ENCODE data around the gene GNA12. TPM values are rescaled to one million over a fixed set of nuclear protein-coding genes. Genes with fewer than 3 reads are reported as not detected.
A peak's percentile ranks its signal among the peaks of the same experiment; 100 is the strongest.

Gene GNA12
- total and polyA plus RNA-seq, 9 of the 15 experiments (the other 6 are each of a cell fraction or from before 2014, with no cell fraction given): 0.65 to 32.7 (median 9.6) TPM

DNA sequence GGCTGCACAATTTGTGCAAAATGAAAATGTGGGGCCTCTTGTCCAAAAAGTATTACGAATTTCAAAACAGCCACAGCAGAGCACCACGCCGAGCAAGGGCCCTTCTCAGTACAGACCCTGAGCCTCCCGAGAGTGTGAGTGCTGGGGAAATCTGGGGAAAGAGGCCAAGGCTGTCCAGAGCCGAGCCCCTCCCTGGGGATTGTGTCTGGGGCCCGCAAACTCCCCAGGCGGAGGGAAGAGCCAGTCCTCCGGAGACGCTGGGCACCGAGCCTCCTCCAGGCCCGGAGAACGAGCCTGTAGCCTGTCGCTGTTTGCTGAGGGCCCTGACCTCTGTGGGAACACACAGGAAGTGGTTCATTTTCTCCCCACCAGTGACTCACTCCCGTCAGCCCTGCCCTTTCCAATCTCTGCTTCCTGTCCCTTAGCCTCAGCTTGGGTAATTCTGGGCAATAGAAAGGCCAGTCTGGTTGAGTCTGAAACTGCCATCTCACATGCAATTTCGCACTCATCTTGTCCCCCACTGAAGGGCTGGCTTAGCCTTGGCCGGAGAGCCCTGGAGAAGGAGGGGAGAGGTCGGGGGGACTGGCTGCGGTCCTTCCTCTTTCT, 19.5 kb upstream of the GNA12 start (continued):
- TF ChIP-seq SMARCE1 (IDR thresholded peaks at IDR 0.05): peak; percentile 57
- TF ChIP-seq ATF1 (CRISPR knock-in tag; IDR thresholded peaks at IDR 0.05): no peak
- TF ChIP-seq ATF1 (tag; IDR thresholded peaks at IDR 0.05): no peak; the same call in 1 of the 2 replicates
- no peak for TF ChIP-seq NEUROD1 (IDR thresholded peaks at IDR 0.05; ENCODE audit: borderline replicate concordance, low read depth, low read length, partially characterized antibody)
- TF ChIP-seq KDM4B (IDR thresholded peaks at IDR 0.05; ENCODE audit: borderline replicate concordance in 2 of 2, low read depth in 1 of 2): no peak
- no peak for TF ChIP-seq SRF (CRISPR knock-in tag; IDR thresholded peaks at IDR 0.05)
- no peak for TF ChIP-seq ZNF354B (CRISPR knock-in tag; IDR thresholded peaks at IDR 0.05)
- TF ChIP-seq SETDB1 (IDR thresholded peaks at IDR 0.05; ENCODE audit: low read length): no peak
- no peak for TF ChIP-seq ZNF780A (CRISPR knock-in tag; IDR thresholded peaks at IDR 0.05)
- no peak for TF ChIP-seq TCF3 (CRISPR knock-in tag; IDR thresholded peaks at IDR 0.05)
- no peak for TF ChIP-seq GATA2 (CRISPR knock-in tag; IDR thresholded peaks at IDR 0.05)
- TF ChIP-seq, protein P1, sequence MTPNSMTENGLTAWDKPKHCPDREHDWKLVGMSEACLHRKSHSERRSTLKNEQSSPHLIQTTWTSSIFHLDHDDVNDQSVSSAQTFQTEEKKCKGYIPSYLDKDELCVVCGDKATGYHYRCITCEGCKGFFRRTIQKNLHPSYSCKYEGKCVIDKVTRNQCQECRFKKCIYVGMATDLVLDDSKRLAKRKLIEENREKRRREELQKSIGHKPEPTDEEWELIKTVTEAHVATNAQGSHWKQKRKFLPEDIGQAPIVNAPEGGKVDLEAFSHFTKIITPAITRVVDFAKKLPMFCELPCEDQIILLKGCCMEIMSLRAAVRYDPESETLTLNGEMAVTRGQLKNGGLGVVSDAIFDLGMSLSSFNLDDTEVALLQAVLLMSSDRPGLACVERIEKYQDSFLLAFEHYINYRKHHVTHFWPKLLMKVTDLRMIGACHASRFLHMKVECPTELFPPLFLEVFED (CRISPR knock-in tag; conservative IDR thresholded peaks at IDR 0.05): no peak
- no peak for TF ChIP-seq ZC3H4 (CRISPR knock-in tag; IDR thresholded peaks at IDR 0.05; ENCODE audit: borderline replicate concordance)
- TF ChIP-seq SOX6 (IDR thresholded peaks at IDR 0.05): no peak
- no peak for TF ChIP-seq HLTF (IDR thresholded peaks at IDR 0.05)
- no peak for TF ChIP-seq ASH1L (IDR thresholded peaks at IDR 0.05; ENCODE audit: borderline replicate concordance, low read depth, partially characterized antibody)
- TF ChIP-seq, protein P2, sequence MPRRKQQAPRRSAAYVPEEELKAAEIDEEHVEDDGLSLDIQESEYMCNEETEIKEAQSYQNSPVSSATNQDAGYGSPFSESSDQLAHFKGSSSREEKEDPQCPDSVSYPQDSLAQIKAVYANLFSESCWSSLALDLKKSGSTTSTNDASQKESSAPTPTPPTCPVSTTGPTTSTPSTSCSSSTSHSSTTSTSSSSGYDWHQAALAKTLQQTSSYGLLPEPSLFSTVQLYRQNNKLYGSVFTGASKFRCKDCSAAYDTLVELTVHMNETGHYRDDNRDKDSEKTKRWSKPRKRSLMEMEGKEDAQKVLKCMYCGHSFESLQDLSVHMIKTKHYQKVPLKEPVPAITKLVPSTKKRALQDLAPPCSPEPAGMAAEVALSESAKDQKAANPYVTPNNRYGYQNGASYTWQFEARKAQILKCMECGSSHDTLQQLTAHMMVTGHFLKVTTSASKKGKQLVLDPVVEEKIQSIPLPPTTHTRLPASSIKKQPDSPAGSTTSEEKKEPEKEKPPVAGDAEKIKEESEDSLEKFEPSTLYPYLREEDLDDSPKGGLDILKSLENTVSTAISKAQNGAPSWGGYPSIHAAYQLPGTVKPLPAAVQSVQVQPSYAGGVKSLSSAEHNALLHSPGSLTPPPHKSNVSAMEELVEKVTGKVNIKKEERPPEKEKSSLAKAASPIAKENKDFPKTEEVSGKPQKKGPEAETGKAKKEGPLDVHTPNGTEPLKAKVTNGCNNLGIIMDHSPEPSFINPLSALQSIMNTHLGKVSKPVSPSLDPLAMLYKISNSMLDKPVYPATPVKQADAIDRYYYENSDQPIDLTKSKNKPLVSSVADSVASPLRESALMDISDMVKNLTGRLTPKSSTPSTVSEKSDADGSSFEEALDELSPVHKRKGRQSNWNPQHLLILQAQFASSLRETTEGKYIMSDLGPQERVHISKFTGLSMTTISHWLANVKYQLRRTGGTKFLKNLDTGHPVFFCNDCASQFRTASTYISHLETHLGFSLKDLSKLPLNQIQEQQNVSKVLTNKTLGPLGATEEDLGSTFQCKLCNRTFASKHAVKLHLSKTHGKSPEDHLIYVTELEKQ (CRISPR knock-in tag; IDR thresholded peaks at IDR 0.05): no peak
- no peak for TF ChIP-seq ZNF3 (CRISPR knock-in tag; IDR thresholded peaks at IDR 0.05)
- TF ChIP-seq ZKSCAN1 (IDR thresholded peaks at IDR 0.05; ENCODE audit: low read depth, low read length): no peak
- no peak for TF ChIP-seq SREBF1 (IDR thresholded peaks at IDR 0.05; ENCODE audit: borderline replicate concordance, low read depth, low read length)
- no peak for TF ChIP-seq RFX1 (IDR thresholded peaks at IDR 0.05)
- peak; percentile 64 for TF ChIP-seq L3MBTL2 (IDR thresholded peaks at IDR 0.05)
- no peak for TF ChIP-seq XRCC5 (IDR thresholded peaks at IDR 0.05; ENCODE audit: low read depth, low read length)
- no peak for TF ChIP-seq KAT2B (IDR thresholded peaks at IDR 0.05; ENCODE audit: low read depth, low read length)
- TF ChIP-seq BDP1 (IDR thresholded peaks at IDR 0.05; ENCODE audit: insufficient read depth, insufficient read length): no peak
- TF ChIP-seq, protein P3, sequence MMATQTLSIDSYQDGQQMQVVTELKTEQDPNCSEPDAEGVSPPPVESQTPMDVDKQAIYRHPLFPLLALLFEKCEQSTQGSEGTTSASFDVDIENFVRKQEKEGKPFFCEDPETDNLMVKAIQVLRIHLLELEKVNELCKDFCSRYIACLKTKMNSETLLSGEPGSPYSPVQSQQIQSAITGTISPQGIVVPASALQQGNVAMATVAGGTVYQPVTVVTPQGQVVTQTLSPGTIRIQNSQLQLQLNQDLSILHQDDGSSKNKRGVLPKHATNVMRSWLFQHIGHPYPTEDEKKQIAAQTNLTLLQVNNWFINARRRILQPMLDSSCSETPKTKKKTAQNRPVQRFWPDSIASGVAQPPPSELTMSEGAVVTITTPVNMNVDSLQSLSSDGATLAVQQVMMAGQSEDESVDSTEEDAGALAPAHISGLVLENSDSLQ (IDR thresholded peaks at IDR 0.05): no peak
- TF ChIP-seq KLF16 (IDR thresholded peaks at IDR 0.05): no peak

All from K562 (cell line).